SK-N-SH treated with all-trans-retinoic acid at 6 μM for 48 hours (cell line): ENCODE results near the gene TANGO2.

ENCODE experiments used
- GLIS3 ChIP-seq: fragments of 250-450 bp; sonication (Bioruptor Pico); IDR thresholded peaks from 2 replicates; pipeline ENCODE4 v1.5.0; 2020; ENCODE audit warnings: mild to moderate bottlenecking, moderate library complexity
- POU6F1 ChIP-seq: fragments of 250-450 bp; sonication (Bioruptor Pico); IDR thresholded peaks from 2 replicates; pipeline ENCODE4 v1.8.0; 2021; ENCODE audit warnings: low read depth, mild to moderate bottlenecking, moderate library complexity, borderline replicate concordance
- TSHZ2 ChIP-seq: fragments of 250-450 bp; sonication (Bioruptor Pico); IDR thresholded peaks from 2 replicates; pipeline ENCODE4 v1.5.0; 2020; ENCODE audit warnings: mild to moderate bottlenecking, moderate library complexity
- ZFP3 ChIP-seq: fragments of 250-450 bp; sonication (Bioruptor Pico); IDR thresholded peaks from 2 replicates; pipeline ENCODE4 v1.5.0; 2020; ENCODE audit warnings: mild to moderate bottlenecking, moderate library complexity
- ZFP30 ChIP-seq: fragments of 450-650 bp; formaldehyde crosslinking; IDR thresholded peaks from 2 replicates; pipeline ENCODE4 v1.5.0; 2022; ENCODE audit warnings: mild to moderate bottlenecking, moderate library complexity

GRCh38 chr22:20039683-20040325 lies 18.9 kb downstream of the TANGO2 start:
- TF ChIP-seq POU6F1 (CRISPR knock-in tag) (no peak), GLIS3 (no peak), TSHZ2 (CRISPR knock-in tag) (no peak), ZFP3 (CRISPR knock-in tag) (no peak), ZFP30 (CRISPR knock-in tag) (no peak)
